ENCODE results near the gene PALB2.

GRCh38 chr16:23642246-23642774 is 1.2 kb upstream of the PALB2 start:
- TF ChIP-seq, protein P1, sequence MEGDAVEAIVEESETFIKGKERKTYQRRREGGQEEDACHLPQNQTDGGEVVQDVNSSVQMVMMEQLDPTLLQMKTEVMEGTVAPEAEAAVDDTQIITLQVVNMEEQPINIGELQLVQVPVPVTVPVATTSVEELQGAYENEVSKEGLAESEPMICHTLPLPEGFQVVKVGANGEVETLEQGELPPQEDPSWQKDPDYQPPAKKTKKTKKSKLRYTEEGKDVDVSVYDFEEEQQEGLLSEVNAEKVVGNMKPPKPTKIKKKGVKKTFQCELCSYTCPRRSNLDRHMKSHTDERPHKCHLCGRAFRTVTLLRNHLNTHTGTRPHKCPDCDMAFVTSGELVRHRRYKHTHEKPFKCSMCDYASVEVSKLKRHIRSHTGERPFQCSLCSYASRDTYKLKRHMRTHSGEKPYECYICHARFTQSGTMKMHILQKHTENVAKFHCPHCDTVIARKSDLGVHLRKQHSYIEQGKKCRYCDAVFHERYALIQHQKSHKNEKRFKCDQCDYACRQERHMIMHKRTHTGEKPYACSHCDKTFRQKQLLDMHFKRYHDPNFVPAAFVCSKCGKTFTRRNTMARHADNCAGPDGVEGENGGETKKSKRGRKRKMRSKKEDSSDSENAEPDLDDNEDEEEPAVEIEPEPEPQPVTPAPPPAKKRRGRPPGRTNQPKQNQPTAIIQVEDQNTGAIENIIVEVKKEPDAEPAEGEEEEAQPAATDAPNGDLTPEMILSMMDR (IDR thresholded peaks at IDR 0.05; ENCODE audit: low read depth, low read length): no peak
- TF ChIP-seq EZH2phosphoT487 (IDR thresholded peaks at IDR 0.05; ENCODE audit: low read depth): no peak

Data from OCI-LY3 (cell line).